ENCODE measurements around the gene IFIT3.

Gene IFIT3

GRCh38 chr10:89368129-89368528 lies 40.3 kb downstream of the IFIT3 start:
- Mint-ChIP-seq H3K36me3 (ENCODE audit: low read depth) (no peaks in the 10 kb centered on the region), H3K4me1 (ENCODE audit: low read depth) (peaks cover 23% of the 10 kb centered on the region), H3K27me3 (peaks cover 2% of the 10 kb centered on the region), H3K27ac (peak overlapping the region; percentile 17), H3K9me3 (no peaks in the 10 kb centered on the region), H3K4me3 (no peak overlapping the region)
- intact Hi-C loops (cut with micrococcal nuclease) = no loop called here

GRCh38 chr10:89369156-89370105 lies 41.6 kb downstream of the IFIT3 start:
- no peak overlapping the region for H3K4me3 Mint-ChIP-seq
- peaks cover 23% of the 10 kb centered on the region for H3K4me1 Mint-ChIP-seq (ENCODE audit: low read depth)
- peaks cover 2% of the 10 kb centered on the region for H3K27me3 Mint-ChIP-seq
- H3K9me3 Mint-ChIP-seq = no peaks in the 10 kb centered on the region
- H3K27ac Mint-ChIP-seq = no peak overlapping the region
- intact Hi-C loops (cut with micrococcal nuclease) = no loop called here
- H3K36me3 Mint-ChIP-seq (ENCODE audit: low read depth) = no peaks in the 10 kb centered on the region

DNA sequence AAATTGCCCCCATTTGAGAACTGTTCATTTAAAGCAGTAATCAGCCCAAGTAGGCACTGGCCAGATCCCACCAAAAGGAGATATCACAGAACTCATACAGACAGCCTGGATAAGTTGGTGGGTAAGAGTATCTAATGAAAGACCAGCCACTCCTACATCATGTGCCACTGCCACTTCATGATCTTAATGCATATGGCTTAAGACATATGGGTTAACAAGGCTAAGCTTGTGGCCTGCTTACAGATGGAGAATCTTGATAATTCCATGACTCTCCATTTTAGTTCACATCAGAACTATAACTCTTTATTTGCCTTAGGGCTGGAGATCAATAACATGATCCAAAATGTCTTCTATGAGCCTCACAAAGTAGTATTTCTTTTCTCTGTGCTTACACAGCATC lies 43.3 kb downstream of the IFIT3 start:
- intact Hi-C loops (cut with micrococcal nuclease) = no loop called here
- H3K36me3 Mint-ChIP-seq (ENCODE audit: low read depth) = no peaks in the 10 kb centered on the region
- H3K27ac Mint-ChIP-seq = no peak overlapping the region
- H3K27me3 Mint-ChIP-seq = no peaks in the 10 kb centered on the region
- no peak overlapping the region for H3K4me3 Mint-ChIP-seq
- H3K4me1 Mint-ChIP-seq (ENCODE audit: low read depth) = peaks cover 26% of the 10 kb centered on the region
- no peaks in the 10 kb centered on the region for H3K9me3 Mint-ChIP-seq

DNA sequence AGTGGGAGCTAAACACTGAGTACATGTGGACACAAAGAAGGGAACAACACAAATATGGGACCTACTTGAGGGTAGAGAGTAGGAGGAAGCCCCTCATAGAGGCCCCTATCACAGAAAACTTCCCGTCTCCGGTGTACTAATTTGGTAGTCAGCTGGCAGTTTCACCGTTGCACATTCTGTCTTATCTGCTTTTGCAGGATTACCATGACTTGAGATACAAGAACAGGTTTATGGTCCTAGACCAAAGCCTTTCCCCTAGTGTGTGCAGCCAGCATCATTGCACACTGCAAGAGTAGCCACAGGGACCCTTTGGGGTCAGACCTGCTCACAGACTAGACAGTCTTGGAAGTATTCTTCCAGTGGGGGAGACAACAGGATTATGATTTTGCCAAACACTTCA lies 44.2 kb downstream of the IFIT3 start:
- H3K36me3 Mint-ChIP-seq (ENCODE audit: low read depth) = no peaks in the 10 kb centered on the region
- H3K9me3 Mint-ChIP-seq = no peaks in the 10 kb centered on the region
- peaks cover 26% of the 10 kb centered on the region for H3K4me1 Mint-ChIP-seq (ENCODE audit: low read depth)
- intact Hi-C loops (cut with micrococcal nuclease) = no loop called here
- H3K4me3 Mint-ChIP-seq = no peak overlapping the region
- no peaks in the 10 kb centered on the region for H3K27me3 Mint-ChIP-seq
- H3K27ac Mint-ChIP-seq = no peak overlapping the region

DNA sequence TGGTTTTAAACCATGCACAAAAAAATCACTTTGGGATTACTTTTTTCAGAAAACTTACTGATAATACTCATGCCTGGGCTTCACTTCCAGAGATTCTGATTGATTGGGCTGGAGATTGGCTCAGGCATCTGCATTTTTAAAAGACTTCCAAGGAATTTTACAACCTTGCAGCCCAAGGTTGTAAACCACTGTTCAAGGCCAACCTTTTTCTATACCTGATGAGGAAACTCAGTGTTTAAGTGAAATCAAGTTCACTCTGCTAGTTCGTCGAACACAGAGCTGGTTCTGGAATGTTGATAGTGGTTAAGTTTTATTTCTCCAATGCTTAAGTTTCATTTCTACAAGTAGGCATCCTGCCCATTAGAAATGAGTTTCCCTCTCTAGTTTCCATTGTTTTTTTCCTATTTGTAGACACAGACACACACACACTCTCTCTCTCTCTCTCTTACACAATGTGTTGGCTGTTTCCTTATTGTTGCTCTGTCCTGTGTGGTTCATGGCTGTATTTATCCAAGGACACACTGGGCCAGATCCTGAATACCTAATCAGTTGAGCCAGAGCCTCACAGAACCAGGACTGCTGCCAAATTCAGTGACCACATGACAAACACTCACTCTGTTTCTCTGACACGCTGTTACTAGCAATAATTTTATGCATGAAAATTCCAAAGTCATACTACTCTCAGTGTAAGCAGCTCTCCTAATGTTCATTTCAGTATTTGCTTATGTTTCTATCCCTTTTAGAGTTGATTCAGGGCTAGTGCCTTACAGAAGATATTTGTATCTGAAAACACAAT lies 46.3 kb downstream of the IFIT3 start:
- Mint-ChIP-seq H3K4me3 (no peak overlapping the region), H3K36me3 (ENCODE audit: low read depth) (no peaks in the 10 kb centered on the region)
- intact Hi-C loops (cut with micrococcal nuclease) = no loop called here

GRCh38 chr10:89374713-89375141 lies 46.9 kb downstream of the IFIT3 start:
- Mint-ChIP-seq H3K4me3 (no peak overlapping the region), H3K27ac (no peak overlapping the region), H3K9me3 (no peaks in the 10 kb centered on the region), H3K36me3 (ENCODE audit: low read depth) (no peaks in the 10 kb centered on the region), H3K27me3 (no peaks in the 10 kb centered on the region), H3K4me1 (ENCODE audit: low read depth) (peaks cover 9% of the 10 kb centered on the region)
- intact Hi-C loops (cut with micrococcal nuclease) = no loop called here

More for the DNA sequence above, 46.3 kb downstream of the IFIT3 start:
- H3K9me3 Mint-ChIP-seq = no peaks in the 10 kb centered on the region
- H3K4me1 Mint-ChIP-seq (ENCODE audit: low read depth) = peaks cover 14% of the 10 kb centered on the region
- no peaks in the 10 kb centered on the region for H3K27me3 Mint-ChIP-seq
- H3K27ac Mint-ChIP-seq = peak overlapping the region; percentile 13

DNA sequence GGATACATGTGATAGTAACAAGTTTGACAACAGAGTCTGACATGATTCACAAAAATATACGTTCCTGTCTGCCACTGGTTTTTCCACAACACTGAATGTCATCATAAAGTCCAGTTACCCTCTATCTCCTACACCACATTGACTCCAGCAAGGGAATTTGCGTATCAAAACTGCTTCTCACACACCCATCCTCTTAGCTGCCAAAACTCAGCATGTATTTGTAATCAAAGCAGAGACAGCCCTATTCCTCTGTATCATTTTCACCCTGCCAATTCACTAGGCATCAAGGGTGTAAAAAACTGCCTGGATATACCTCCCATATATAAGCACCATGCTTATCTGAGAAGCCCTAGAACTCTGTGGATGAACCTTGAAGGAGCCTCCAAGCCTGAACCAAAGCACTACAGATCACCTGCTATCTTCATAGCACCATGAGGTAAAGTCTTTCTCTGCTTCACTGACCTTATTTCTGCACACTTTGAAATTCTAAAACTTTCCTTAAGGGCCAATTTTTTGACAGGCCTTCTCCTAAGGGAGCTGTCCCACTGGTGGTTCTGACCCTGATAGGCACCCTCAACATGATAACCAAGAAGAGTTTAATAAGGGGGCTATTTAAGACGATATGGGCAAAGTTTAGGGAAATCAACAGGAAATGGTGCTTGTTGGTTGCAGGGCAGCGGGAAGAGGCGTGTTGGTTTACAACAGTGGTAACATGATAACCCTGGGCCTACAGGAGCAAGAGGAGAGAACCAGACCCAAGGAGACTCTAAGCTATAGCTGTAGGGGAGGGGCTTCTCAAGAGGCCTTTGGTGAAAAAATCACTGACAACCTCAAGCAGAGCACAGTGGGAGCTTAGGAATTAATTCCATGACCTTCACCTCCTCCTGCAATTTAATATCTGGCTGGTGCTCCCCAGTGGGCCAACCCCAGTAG lies 50.2 kb downstream of the IFIT3 start, which contains the start of gene IFIT1B:
IFIT1B (plus strand) TSS at position 352 of the 933 bp plus-strand sequence; CDS start at position 432, 80 bp downstream.
- Mint-ChIP-seq H3K36me3 (ENCODE audit: low read depth) (no peaks in the 10 kb centered on the region), H3K27me3 (no peaks in the 10 kb centered on the region), H3K9me3 (no peaks in the 10 kb centered on the region), H3K27ac (no peak within 1 kb of the TSS), H3K4me3 (no peak within 1 kb of the TSS), H3K4me1 (ENCODE audit: low read depth) (peaks cover 9% of the 10 kb centered on the region)
- intact Hi-C loops (cut with micrococcal nuclease) = no loop called here

- Mint-ChIP-seq H3K36me3 (ENCODE audit: low read depth) (no peaks in the 10 kb centered on the region), H3K9me3 (no peaks in the 10 kb centered on the region), H3K4me3 (no peak overlapping the region), H3K27ac (no peak overlapping the region), H3K27me3 (peaks cover 1% of the 10 kb centered on the region), H3K4me1 (ENCODE audit: low read depth) (peaks cover 16% of the 10 kb centered on the region)
- intact Hi-C loops (cut with micrococcal nuclease) = no loop called here
Measured at GRCh38 chr10:89379103-89379502, 51.3 kb downstream of the IFIT3 start.

- Mint-ChIP-seq H3K4me1 (ENCODE audit: low read depth) (peaks cover 21% of the 10 kb centered on the region), H3K27me3 (peaks cover 1% of the 10 kb centered on the region), H3K36me3 (ENCODE audit: low read depth) (no peaks in the 10 kb centered on the region), H3K4me3 (no peak overlapping the region), H3K27ac (no peak overlapping the region), H3K9me3 (no peaks in the 10 kb centered on the region)
- intact Hi-C loops (cut with micrococcal nuclease) = no loop called here
Measured at GRCh38 chr10:89382757-89383156, 55.0 kb downstream of the IFIT3 start.

- H3K36me3 Mint-ChIP-seq (ENCODE audit: low read depth) = no peaks in the 10 kb centered on the region
- H3K9me3 Mint-ChIP-seq = no peaks in the 10 kb centered on the region
- H3K27me3 Mint-ChIP-seq = peaks cover 1% of the 10 kb centered on the region
- H3K4me3 Mint-ChIP-seq = peak overlapping the region; percentile 28
- intact Hi-C loops (cut with micrococcal nuclease) = no loop called here
- H3K27ac Mint-ChIP-seq = peak overlapping the region; percentile 85
- peaks cover 21% of the 10 kb centered on the region for H3K4me1 Mint-ChIP-seq (ENCODE audit: low read depth)
Measured at GRCh38 chr10:89384474-89385340, 56.9 kb downstream of the IFIT3 start.

- Mint-ChIP-seq H3K36me3 (ENCODE audit: low read depth) (no peaks in the 10 kb centered on the region), H3K4me1 (ENCODE audit: low read depth) (peaks cover 20% of the 10 kb centered on the region), H3K27ac (no peak overlapping the region), H3K27me3 (no peaks in the 10 kb centered on the region), H3K4me3 (no peak overlapping the region), H3K9me3 (no peaks in the 10 kb centered on the region)
- intact Hi-C loops (cut with micrococcal nuclease) = no loop called here
Measured at GRCh38 chr10:89388806-89389205, 61.0 kb downstream of the IFIT3 start.

DNA sequence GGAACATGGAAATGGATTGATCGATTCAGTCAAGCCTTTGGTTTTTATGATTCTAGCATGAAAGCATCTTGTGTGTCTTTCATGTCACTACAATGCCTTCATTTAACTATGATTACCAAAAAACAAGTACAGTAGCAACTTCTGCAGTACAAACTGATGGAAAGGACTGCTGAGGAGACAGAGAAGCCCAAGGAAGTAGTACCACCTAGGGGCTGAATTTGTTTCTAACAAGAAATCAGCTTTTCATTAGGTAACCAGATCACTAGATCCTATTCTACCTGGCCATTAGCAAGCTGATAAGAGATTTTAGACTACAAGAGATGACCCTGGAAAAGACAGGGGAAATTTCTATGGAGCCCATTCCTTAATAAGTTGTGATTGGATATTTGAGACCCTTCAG lies 61.5 kb downstream of the IFIT3 start:
- H3K36me3 Mint-ChIP-seq (ENCODE audit: low read depth) = no peaks in the 10 kb centered on the region
- H3K4me1 Mint-ChIP-seq (ENCODE audit: low read depth) = peaks cover 16% of the 10 kb centered on the region
- no peaks in the 10 kb centered on the region for H3K27me3 Mint-ChIP-seq
- no peak overlapping the region for H3K27ac Mint-ChIP-seq
- intact Hi-C loops (cut with micrococcal nuclease) = no loop called here
- H3K9me3 Mint-ChIP-seq = no peaks in the 10 kb centered on the region
- no peak overlapping the region for H3K4me3 Mint-ChIP-seq

Measured in dendritic cell treated with granulocyte-macrophage colony-stimulating factor and Interleukin-4, amounts not matched to agents 40 ng/mL and 50 ng/mL, for 4 days (primary cell).